ENCODE results near the gene PARN.
"Not testable (repeated sequence)": the region's sequence is repeated elsewhere in the genome, so short reads cannot be mapped to it uniquely, and the experiment has no call there.

PARN gene

DNA sequence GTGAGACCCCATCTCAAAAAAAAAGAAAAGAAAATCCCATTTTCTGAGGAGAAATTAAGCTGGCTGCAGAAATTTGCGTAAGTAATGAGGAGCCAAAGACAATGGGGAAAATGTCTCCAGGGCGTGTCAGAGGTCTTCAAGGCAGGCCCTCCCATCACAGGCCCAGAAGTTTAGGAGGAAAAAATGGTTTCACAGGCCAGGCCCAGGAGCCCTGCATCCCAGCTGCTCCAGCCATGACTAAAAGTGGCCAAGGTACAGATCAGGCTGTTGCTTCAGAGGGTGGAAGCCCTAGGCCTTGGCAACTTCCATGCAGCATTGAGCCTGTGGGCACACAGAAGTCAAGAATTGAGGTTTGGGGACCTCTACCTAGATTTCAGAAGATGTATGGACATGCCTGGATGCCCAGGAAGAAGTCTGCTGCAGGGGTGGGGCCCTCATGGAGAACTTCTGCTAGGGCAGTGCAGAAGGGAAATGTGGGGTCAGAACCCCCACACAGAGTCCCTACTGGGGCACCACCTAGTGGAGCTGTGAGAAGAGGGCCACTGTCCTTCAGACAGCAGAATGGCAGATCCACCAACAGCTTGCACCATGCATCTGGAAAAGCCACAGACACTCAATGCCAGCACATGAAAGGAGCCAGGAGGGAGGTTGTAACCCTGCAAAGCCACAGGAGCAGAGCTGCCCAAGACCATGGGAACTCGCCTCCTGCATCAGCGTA lies 55.2 kb downstream of the PARN start:
- not testable (repeated sequence) for DNase-seq

DNA sequence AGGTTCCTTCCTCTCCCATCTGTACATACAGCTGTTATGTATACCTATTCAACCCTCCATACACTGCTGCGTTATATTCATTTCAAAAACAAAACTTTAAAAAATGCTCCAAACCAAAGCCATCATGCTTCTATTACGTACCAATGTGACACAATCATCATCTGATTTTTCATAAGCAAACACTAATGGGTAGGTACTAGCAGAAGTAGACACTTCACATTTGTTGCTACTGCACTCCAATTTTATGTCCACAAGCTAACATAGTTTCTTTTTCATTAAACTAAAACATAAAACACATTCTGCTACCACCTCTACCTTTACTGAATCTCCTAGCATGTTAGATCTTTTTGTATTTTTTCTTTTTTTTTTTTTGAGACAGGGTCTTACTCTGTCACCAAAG lies 57.5 kb downstream of the PARN start:
- no peak for DNase-seq

DNA sequence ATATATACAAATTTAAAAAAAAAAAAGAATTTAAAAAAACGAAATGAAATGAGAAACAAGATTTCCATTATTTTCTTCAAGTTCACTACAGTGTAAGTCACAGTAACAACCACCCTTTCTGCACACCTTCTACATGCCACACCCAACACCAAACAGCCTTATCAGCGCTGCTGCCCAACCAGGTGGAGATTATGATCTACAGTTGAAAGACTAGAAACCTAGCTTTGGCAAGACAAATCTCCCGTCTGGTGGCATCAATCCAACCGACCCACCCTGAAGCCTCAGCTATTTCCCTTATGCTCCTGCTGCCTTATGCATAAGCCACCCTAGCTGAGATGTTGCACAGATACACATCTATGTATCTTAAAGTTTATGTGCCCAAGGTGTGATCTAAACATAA lies 60.8 kb downstream of the PARN start:
- DNase-seq: no peak

DNA sequence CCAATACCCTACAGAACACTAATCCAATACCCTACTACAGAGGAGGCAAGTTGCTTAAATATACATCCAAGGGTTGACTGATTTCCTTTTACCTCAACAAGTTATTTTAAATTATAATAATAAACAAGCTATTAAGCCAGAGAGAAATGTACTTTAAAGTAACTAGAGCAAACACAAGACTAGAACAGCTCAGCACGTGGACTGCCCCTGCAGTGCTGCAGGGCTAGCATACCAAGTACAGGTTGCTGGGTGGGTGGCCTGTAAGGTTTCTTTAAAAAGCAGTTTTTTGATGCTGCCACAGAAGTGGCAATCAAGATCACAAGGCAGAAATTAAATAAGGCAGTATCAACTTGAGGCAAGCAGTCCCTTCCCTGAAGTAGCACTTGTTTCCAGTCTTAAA lies 63.5 kb downstream of the PARN start:
- no peak for DNase-seq

GRCh38 chr16:14565688-14566025 lies 64.4 kb downstream of the PARN start:
- no peak for DNase-seq

- peak; percentile 13 for DNase-seq
Observed at GRCh38 chr16:14564861-14565687, 65.0 kb downstream of the PARN start.

DNA sequence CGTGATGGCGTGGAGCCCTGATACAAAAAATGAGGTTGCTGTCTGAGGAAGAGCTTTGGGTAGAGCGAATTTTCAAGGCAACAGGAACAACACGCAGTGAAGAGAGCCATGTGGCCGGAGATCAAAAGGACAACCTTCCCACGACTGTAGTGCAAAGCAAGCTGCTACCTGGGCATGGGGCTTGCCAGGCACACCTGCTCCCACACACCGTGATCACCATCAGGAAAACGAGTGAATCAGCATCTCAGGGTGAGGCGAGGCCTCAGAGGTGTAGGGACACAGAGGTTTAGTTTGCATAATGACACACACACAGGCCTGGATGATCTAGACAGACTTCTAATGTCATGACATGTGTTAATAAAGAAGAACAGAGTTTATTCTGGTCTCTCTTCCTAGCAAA lies 65.7 kb downstream of the PARN start:
- DNase-seq: no peak

GRCh38 chr16:14562691-14563491 lies 67.2 kb downstream of the PARN start:
- DNase-seq: no peak

GRCh38 chr16:14560523-14560922 lies 69.5 kb downstream of the PARN start:
- DNase-seq: no peak

DNA sequence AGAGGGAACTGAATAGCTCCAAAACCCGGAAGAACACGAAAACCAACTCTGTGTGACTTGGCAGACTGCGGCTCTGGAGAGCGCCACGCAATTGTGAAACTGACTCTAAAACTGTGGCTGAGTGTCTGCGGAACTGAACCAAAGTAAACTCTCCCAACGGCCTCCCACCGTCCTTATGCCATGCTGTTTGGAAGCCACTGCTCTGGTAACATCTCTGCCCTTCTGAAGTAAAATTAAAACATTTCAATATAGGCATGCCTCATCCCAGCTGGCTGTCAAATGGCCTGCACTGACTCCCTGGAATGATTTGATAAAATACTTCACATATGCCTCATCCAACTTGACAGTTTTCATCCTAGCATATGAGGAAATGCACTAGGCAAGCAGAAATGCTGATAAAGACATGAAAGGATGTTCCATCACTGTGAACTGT lies 70.2 kb downstream of the PARN start:
- no peak for DNase-seq

DNA sequence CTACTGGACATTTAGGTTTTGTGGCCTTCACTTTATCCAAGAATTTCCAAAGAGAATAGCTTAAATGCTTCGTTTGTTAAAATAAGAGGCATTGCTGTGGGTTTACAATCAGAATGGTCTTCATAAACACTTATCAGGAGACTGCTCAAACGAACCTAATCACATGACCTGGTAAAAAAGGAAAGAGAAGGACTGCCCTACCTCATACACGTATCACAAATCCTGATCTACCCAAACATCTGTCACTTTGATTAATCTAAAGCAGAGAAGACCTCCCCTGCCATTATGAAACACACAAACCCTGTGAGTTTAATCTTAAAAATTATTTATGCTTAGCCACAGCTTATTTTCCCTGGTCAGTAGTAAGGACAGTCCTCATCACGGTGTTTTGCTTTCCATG lies 76.6 kb downstream of the PARN start:
- no peak for DNase-seq

DNA sequence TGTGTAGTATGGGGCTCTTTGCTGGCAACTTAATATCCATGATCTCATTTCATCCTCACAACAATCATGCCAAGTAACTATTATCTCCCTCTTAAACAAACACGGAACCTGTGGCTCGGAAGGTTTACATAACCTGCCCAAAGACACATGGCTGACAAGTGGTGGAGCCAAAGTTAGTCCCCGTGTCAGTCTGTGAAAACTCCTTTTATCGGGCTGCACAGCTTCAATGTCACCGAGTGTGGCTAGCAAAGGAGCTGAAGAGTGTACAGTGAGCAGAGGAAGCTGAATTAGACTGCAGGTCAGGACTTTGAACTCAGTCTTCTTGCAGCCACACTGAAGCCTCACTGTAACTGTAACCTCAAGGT lies 80.3 kb downstream of the PARN start:
- DNase-seq: peak; percentile 15

DNA sequence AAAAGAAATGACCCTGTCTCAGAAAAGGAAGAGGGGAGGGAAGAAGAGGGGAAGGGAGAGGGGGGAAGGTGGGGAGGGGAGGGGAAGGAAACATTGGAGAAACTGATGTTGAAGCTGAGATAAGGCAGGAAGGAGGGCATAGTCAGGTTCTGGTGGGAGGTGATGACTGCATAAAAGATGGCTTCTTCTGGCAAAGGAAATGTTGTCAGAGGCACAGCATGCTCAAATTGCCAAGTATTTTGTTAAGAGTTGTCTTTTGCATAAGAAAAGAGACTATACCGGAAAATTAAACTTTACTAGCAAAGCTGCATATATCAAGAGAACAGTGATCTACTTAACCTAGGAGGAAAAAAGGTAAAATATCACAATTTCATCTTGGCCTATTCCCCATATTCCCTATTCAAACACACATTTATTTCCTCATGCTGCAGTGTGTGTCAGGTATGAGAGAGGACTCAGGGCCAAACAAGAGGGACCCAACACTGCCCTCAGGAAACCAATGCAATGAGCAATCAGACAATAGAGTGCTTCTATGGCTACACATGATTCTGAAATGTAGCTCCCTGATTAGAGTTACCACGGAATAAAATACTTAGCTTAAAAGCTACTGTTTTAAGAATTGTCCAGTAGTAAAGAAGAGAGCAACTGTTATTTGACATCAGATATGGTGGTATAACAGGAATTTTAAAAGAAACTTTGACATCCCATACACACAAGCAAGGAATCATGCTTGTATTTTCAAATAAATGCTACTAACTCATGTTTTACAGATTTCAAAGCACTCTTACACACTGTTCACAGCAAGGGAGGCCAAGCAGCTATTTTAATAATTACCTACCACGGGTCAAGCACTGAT lies 80.9 kb downstream of the PARN start:
- no peak for DNase-seq

GRCh38 chr16:14545346-14545884 lies 84.6 kb downstream of the PARN start:
- no peak for DNase-seq

- DNase-seq: not testable (repeated sequence)
Observed at GRCh38 chr16:14544846-14545245, 85.2 kb downstream of the PARN start.

- DNase-seq: no peak
Observed at GRCh38 chr16:14539631-14540030, 90.4 kb downstream of the PARN start.

GRCh38 chr16:14539156-14539555 lies 90.9 kb downstream of the PARN start:
- no peak for DNase-seq

GRCh38 chr16:14538604-14539003 lies 91.5 kb downstream of the PARN start:
- no peak for DNase-seq

- DNase-seq: no peak
Observed at GRCh38 chr16:14531613-14532012, 98.4 kb downstream of the PARN start.

DNA sequence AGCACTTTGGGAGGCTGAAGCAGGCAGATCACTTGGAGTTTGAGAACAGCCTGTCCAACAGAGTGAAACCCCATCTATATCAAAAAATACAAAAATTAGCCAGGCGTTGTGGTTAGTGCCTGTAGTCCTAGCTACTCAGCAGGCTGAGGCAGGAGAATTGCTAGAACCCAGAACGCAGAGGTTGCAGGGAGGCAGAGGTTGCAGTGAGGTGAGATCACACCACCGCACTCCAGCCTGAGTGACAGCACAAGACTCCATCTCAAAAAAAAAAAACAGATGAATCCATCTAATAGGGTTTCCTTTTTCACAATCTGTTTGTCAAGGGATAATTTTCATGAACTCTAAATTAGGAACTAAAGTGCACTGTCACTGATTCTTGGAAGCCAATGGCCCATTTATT lies 99.0 kb downstream of the PARN start:
- DNase-seq: no peak

DNA sequence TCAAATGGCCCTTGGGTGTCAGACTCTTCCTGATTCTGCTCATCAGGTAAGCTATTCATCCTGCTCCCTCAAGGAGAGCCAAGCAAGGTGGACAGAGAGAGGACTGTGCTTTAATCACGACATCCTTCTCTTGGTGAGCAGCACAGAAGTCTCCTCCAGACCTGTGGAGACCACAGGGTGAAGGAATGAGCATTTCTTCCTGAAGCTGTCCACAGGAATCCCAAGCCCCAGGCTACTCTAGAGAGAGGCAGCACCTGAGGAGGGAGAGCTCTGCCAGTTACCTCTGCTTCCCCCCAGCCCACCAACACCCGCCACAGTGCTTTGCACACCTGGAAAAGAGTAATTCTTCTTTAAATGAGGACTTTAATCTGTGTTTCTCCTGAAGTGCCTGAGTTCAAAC lies 100.0 kb downstream of the PARN start:
- DNase-seq: no peak
